Kidney (tissue), 14 donors: ENCODE results near the gene RASL11B. TPM values are rescaled to one million over a fixed set of nuclear protein-coding genes. Genes with fewer than 3 reads are reported as not detected.

Source experiments
- DNase-seq, 5 donors: peaks; one replicate each; pipeline ENCODE4 v3.0.0-alpha.2; 2013 to 2020
- FAIRE-seq: peaks from 2 replicates; lab custom pipeline; 2012; peaks lifted over from hg19 to GRCh38; lab: Jason Lieb, UNC
- H3K27ac ChIP-seq, 2 donors: one replicate each; pipeline ENCODE4 v1.7.0; 2013; ENCODE audit warnings: low read depth in 2 of 2, low read length in 2 of 2, inconsistent platforms in 1 of 2
- H3K27me3 ChIP-seq: one replicate; pipeline ENCODE4 v1.7.1; 2013; ENCODE audit warnings: low read length, inconsistent platforms; ENCODE audit not compliant: control insufficient read depth, insufficient read depth
- H3K36me3 ChIP-seq, 3 donors: one replicate each; pipeline versions ENCODE4 v1.7.0 to v1.7.1; 2013; ENCODE audit warnings: low read length in 3 of 3, control low read depth in 1 of 3, inconsistent platforms in 1 of 3; ENCODE audit not compliant: insufficient read depth in 3 of 3, control insufficient read depth in 2 of 3
- H3K4me1 ChIP-seq, 3 donors: one replicate each; pipeline versions ENCODE4 v1.7.0 to v1.7.1; 2013; ENCODE audit warnings: low read length in 3 of 3, inconsistent platforms in 1 of 3, low read depth in 1 of 3; ENCODE audit not compliant: control insufficient read depth in 2 of 3, insufficient read depth in 2 of 3
- H3K4me3 ChIP-seq, 3 donors: one replicate each; pipeline versions ENCODE4 v1.7.0 to v1.8.1; 2013; ENCODE audit warnings: low read length in 3 of 3, control low read depth in 1 of 3, inconsistent platforms in 1 of 3
- H3K9ac ChIP-seq, 3 donors: one replicate each; pipeline versions ENCODE4 v1.7.0 to v1.7.1; 2013; ENCODE audit warnings: low read length in 3 of 3, control low read depth in 1 of 3, inconsistent platforms in 1 of 3
- H3K9me3 ChIP-seq, 3 donors: one replicate each; pipeline versions ENCODE4 v1.7.0 to v1.7.1; 2013; ENCODE audit warnings: low read length in 3 of 3, control low read depth in 1 of 3, inconsistent platforms in 1 of 3; ENCODE audit not compliant: control insufficient read depth in 2 of 3, insufficient read depth in 1 of 3
- intact Hi-C: fragments of 100-400 bp; cut with DNase I; formaldehyde crosslinking; loops from one replicate; pipeline ENCODE4 v1.11.1; 2022
- polyA plus RNA-seq: library from polyadenylated mRNA; stranded (reverse); fragments of 350-450 nt; fragmentation: Illumina TruSeq; extraction: RNeasy Lipid Tissue Mini Kit (QIAGEN cat#74804); gene quantifications from one replicate; pipeline ENCODE4 v1.2.3, GENCODE V29; 2014; ENCODE audit warnings: low read depth, low replicate concordance; ENCODE audit not compliant: insufficient read depth
- total RNA-seq: library from RNA; stranded (reverse); fragmentation: NEBNext Ultra II Directional; extraction: Animal tissue kit (Norgen Biotek cat#: 25700); gene quantifications from one replicate; pipeline ENCODE4 v1.2.1, GENCODE V29; 2021
- TF ChIP-seq, protein P1 (sequence below): IDR thresholded peaks from 3 replicates; pipeline ENCODE4 v1.5.1; 2012; ENCODE audit warnings: mild to moderate bottlenecking, moderate library complexity, borderline replicate concordance; ENCODE audit not compliant: insufficient read depth; ENCODE audit errors: extremely low read depth
- donor health status: control.
- donor health status: control.
- donor health status: control.
- donor health status: control.
- donor health status: control.
- donor health status: DM: yes; HTN: yes; CAD: no.
- donor health status: Normal renal cell carcinoma (clear cell type).

Gene RASL11B
- total and polyA plus RNA-seq, 2 donors from 2014 or later: 4.3 to 45.9 TPM

DNA sequence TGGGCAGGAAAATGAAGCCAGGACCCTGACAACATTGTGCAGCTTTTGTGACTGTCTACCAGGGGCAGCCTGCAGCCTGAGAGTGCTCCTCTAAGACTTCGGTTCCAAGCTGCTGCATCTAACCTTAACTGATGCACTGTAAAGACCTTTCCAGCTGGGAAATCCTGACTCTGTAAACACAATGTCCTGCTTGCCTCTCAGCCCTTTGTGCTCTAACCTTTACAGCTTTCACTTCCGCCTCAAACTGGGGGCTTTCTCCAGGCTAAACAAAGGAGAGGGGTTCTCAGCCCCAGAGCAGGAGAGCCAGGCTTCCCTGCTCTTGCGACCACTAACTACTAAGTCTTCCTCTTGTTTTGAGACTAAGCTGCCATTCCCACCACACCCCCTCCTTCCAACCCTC lies 19.3 kb upstream of the RASL11B start:
- TF ChIP-seq, protein P1, sequence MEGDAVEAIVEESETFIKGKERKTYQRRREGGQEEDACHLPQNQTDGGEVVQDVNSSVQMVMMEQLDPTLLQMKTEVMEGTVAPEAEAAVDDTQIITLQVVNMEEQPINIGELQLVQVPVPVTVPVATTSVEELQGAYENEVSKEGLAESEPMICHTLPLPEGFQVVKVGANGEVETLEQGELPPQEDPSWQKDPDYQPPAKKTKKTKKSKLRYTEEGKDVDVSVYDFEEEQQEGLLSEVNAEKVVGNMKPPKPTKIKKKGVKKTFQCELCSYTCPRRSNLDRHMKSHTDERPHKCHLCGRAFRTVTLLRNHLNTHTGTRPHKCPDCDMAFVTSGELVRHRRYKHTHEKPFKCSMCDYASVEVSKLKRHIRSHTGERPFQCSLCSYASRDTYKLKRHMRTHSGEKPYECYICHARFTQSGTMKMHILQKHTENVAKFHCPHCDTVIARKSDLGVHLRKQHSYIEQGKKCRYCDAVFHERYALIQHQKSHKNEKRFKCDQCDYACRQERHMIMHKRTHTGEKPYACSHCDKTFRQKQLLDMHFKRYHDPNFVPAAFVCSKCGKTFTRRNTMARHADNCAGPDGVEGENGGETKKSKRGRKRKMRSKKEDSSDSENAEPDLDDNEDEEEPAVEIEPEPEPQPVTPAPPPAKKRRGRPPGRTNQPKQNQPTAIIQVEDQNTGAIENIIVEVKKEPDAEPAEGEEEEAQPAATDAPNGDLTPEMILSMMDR: no peak
- DNase-seq: peak in 1 of 5 donors; percentile 51
- Histone ChIP-seq H3K27ac (no peak overlapping the region), H3K9ac (no peak overlapping the region), H3K36me3 (no peaks in the 10 kb centered on the region), H3K9me3 (no peaks in the 10 kb centered on the region), H3K4me1 (peaks cover 3 to 16% (median 10%) of the 10 kb centered on the region in 3 donors), H3K27me3 (no peaks in the 10 kb centered on the region), H3K4me3 (no peak overlapping the region)
- intact Hi-C loops: no loop called here
- FAIRE-seq: no peak

DNA sequence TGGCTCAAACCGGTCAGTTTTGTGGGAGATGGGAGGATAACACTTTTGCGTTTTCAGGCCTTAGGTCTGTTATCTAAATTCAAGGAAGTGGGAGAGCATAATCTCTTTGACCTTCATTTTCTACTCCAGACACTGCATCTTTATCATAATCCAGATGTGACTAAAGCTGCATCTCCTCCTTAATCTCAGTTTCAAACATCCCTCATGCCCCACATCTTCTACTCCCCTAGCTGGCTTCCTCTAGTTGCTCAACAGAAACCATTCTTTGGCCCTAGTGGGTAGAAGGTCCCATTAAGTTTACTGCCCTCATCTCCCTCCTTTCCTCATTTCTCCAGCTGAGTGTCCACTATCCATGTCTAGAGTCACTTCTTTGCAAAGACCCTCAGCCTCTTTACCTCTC lies 18.8 kb upstream of the RASL11B start:
- no peak for FAIRE-seq
- no peaks in the 10 kb centered on the region for H3K9me3 ChIP-seq

DNA sequence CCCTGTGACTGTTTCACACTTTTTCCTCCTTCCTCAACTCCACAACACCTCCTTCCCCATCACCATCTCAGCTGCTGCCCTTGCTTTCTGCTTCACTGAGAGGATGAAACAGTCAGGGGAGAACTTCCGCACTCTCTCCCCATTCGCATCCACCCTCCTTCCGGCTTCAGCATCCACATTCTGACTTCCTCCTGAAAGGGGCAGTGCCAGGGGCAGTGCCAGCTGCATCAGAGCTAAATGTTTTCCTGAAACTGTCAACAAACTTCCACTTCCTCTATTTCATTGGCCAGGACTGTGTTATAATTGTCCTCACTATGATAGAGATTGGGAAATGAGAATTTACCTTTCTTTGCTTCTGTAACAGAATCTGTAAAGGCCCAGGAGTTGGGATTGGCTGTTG lies 18.2 kb upstream of the RASL11B start:
- no peaks in the 10 kb centered on the region for H3K36me3 ChIP-seq
- TF ChIP-seq, protein P1: no peak
- FAIRE-seq (no peak), DNase-seq (no peak)
- peaks cover 2 to 15% (median 3%) of the 10 kb centered on the region in 3 donors for H3K4me1 ChIP-seq
- H3K27ac ChIP-seq: no peak overlapping the region
- H3K4me3 ChIP-seq: no peak overlapping the region
- intact Hi-C loops: no loop called here
- no peaks in the 10 kb centered on the region for H3K27me3 ChIP-seq
- H3K9me3 ChIP-seq: no peaks in the 10 kb centered on the region
- no peak overlapping the region for H3K9ac ChIP-seq

More for the DNA sequence above, 18.8 kb upstream of the RASL11B start:
- no peak overlapping the region for H3K9ac ChIP-seq
- H3K4me3 ChIP-seq: no peak overlapping the region
- TF ChIP-seq, protein P1: no peak
- H3K27ac ChIP-seq: no peak overlapping the region
- no peaks in the 10 kb centered on the region for H3K36me3 ChIP-seq
- no peak for DNase-seq
- H3K4me1 ChIP-seq: peaks cover 3 to 18% (median 8%) of the 10 kb centered on the region in 3 donors
- H3K27me3 ChIP-seq: no peaks in the 10 kb centered on the region
- intact Hi-C loops: no loop called here

DNA sequence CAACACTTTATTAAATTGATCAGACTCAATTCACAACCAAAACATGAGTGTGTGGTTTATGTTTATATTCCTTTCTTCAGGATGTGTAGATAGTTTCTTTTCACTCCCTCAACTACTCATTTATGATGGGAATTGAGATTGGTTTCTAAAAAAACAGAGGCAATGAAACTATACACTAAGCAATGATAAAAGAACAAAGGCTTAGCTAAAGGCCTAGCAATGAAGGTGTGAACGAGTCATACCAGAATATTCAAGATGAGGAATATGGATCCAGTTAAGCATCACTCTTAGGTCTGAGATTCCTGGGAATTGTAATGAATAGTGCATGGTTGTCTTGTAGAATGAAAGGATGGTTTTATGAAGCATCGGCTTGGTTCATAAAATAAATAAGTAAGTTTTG lies 17.5 kb upstream of the RASL11B start:
- Histone ChIP-seq H3K9me3 (no peaks in the 10 kb centered on the region), H3K27me3 (no peaks in the 10 kb centered on the region), H3K27ac (no peak overlapping the region), H3K4me3 (no peak overlapping the region), H3K4me1 (peaks cover 0 to 16% (median 3%) of the 10 kb centered on the region in 3 donors), H3K9ac (no peak overlapping the region), H3K36me3 (no peaks in the 10 kb centered on the region)
- no peak for DNase-seq
- TF ChIP-seq, protein P1: no peak
- no peak for FAIRE-seq
- intact Hi-C loops: no loop called here
